HepG2 (cell line): Measurements from ENCODE around the gene GPC6. TPM values are rescaled to one million over a fixed set of nuclear protein-coding genes. Genes with fewer than 3 reads are reported as not detected.

Experiments used
- ATAC-seq: fragments of 200-7000 bp; cut with Tn5 transposase; 3 replicates; pipeline ENCODE4 v1.9.1; 2020; ENCODE audit warnings: mild to moderate bottlenecking, moderate library complexity
- BruUV-seq: library from RNA; stranded (reverse); fragments of 400-500 nt; replicated peaks from 2 replicates; lab custom pipeline; 2021; lab: Mats Ljungman, UMichigan
- CTCF ChIA-PET: fragments of 300-600 bp; formaldehyde crosslinking; extraction: SDS; loops from one replicate; lab custom pipeline; 2021; ENCODE audit warnings: low total read pairs, inconsistent platforms, low intra/inter-chr PET ratio; lab: Yijun Ruan, JAX
- POLR2A ChIA-PET: fragments of 350-600 bp; sonication (Branson Sonifier 250); formaldehyde crosslinking; loops from one replicate; lab custom pipeline; 2020; ENCODE audit warnings: antibody characterized with exemption, inconsistent platforms; lab: Yijun Ruan, JAX
- DNase-seq: peaks from one replicate; pipeline ENCODE4 v3.0.0-alpha.2; 2015; ENCODE audit warnings: low spot score
- FAIRE-seq: peaks from 3 replicates; lab custom pipeline; 2011; peaks lifted over from hg19 to GRCh38; lab: Jason Lieb, UNC
- H2AFZ ChIP-seq: one replicate; pipeline ENCODE4 v1.6.1; 2011; ENCODE audit warnings: low read length, inconsistent platforms
- H3K27ac ChIP-seq: fragments of 300-600 bp; 3 replicates; pipeline ENCODE4 v1.8.0; 2011; ENCODE audit warnings: mixed run types, mild to moderate bottlenecking, mixed read lengths, low read length, inconsistent platforms; ENCODE audit not compliant: insufficient read depth; ENCODE audit errors: extremely low read length
- H3K27me3 ChIP-seq, 2 experiments: fragments of 200-600 bp in 1 of 2; 2 replicates in 1 of 2; 3 replicates in 1 of 2; pipeline versions ENCODE4 v1.6.0 to v1.8.0; 2011; ENCODE audit warnings: low read length in 2 of 2, mild to moderate bottlenecking in 2 of 2, moderate library complexity in 2 of 2, inconsistent platforms in 1 of 2; ENCODE audit not compliant: insufficient read depth in 2 of 2, control insufficient read depth in 1 of 2
- H3K36me3 ChIP-seq, 2 experiments: fragments of 200-600 bp in 1 of 2; replicated peaks in 1 of 2; 2 replicates in 1 of 2; 3 replicates in 1 of 2; pipeline versions ENCODE4 v1.5.1 to v1.8.0; 2011; ENCODE audit warnings: low read length in 2 of 2, inconsistent platforms in 1 of 2; ENCODE audit not compliant: insufficient read depth in 2 of 2, control insufficient read depth in 1 of 2
- H3K4me1 ChIP-seq: 2 replicates; pipeline ENCODE4 v1.5.1; 2012; ENCODE audit warnings: low read length, inconsistent platforms; ENCODE audit not compliant: insufficient read depth
- H3K4me2 ChIP-seq: 2 replicates; pipeline ENCODE4 v1.6.0; 2011; ENCODE audit warnings: low read depth, low read length, inconsistent platforms
- H3K4me3 ChIP-seq, 3 experiments: fragments of 200-600 bp in 1 of 3; sonication (generic), shearing (Covaris generic) in 1 of 3; replicated peaks in 1 of 3; 2 replicates each; pipeline ENCODE4 v1.5.1; 2011 to 2016; ENCODE audit warnings: low read length in 3 of 3, inconsistent platforms in 2 of 3, low read depth in 2 of 3, mild to moderate bottlenecking in 2 of 3, control low read depth in 1 of 3, mixed read lengths in 1 of 3; ENCODE audit not compliant: insufficient read depth in 1 of 3
- H3K79me2 ChIP-seq: one replicate; pipeline ENCODE4 v1.6.1; 2011; ENCODE audit warnings: low read length, inconsistent platforms; ENCODE audit not compliant: insufficient read depth
- H3K9ac ChIP-seq: 2 replicates; pipeline ENCODE4 v1.6.0; 2011; ENCODE audit warnings: mild to moderate bottlenecking, low read depth, low read length, inconsistent platforms; ENCODE audit not compliant: insufficient read depth
- H3K9me3 ChIP-seq: 2 replicates; pipeline ENCODE4 v1.5.1; 2012; ENCODE audit warnings: mild to moderate bottlenecking, low read length
- H4K20me1 ChIP-seq: 2 replicates; pipeline ENCODE4 v1.6.0; 2011; ENCODE audit warnings: inconsistent platforms, mild to moderate bottlenecking, low read length, moderate library complexity; ENCODE audit not compliant: insufficient read depth
- BRCA1 ChIP-seq: sonication (generic); formaldehyde crosslinking; IDR thresholded peaks from 2 replicates; pipeline ENCODE4 v1.4.0; 2020; ENCODE audit warnings: missing genetic modification reagents
- CEBPB ChIP-seq: IDR thresholded peaks from 2 replicates; pipeline ENCODE4 v1.6.1; 2011; ENCODE audit warnings: low read depth, low read length, improper control_type of control experiment, borderline replicate concordance
- IRF1 ChIP-seq: sonication (generic); formaldehyde crosslinking; IDR thresholded peaks from 2 replicates; pipeline ENCODE4 v1.4.0; 2020; ENCODE audit warnings: low read depth, mild to moderate bottlenecking, missing genetic modification reagents
- MED13 ChIP-seq: sonication (generic); formaldehyde crosslinking; IDR thresholded peaks from 2 replicates; pipeline ENCODE4 v1.5.0; 2020; ENCODE audit warnings: missing genetic modification reagents
- MYC ChIP-seq: sonication (generic); formaldehyde crosslinking; IDR thresholded peaks from 2 replicates; pipeline ENCODE4 v1.9.0; 2021; ENCODE audit warnings: missing genetic modification reagents, borderline replicate concordance
- SIX4 ChIP-seq: sonication (generic); formaldehyde crosslinking; IDR thresholded peaks from 2 replicates; pipeline ENCODE4 v1.4.0; 2020; ENCODE audit warnings: missing genetic modification reagents
- SP4 ChIP-seq: sonication (generic); formaldehyde crosslinking; IDR thresholded peaks from 2 replicates; pipeline ENCODE4 v1.8.1; 2023; ENCODE audit warnings: mild to moderate bottlenecking, missing genetic modification reagents
- SP5 ChIP-seq: IDR thresholded peaks from 2 replicates; pipeline ENCODE4 v1.6.1; 2016; ENCODE audit warnings: low read depth, borderline replicate concordance
- ZBTB7A ChIP-seq: sonication (generic); formaldehyde crosslinking; IDR thresholded peaks from 2 replicates; pipeline ENCODE4 v1.8.0; 2022; ENCODE audit warnings: mild to moderate bottlenecking, missing genetic modification reagents
- ZNF207 ChIP-seq: fragments of 450-650 bp; IDR thresholded peaks from 2 replicates; pipeline ENCODE4 v1.6.1; 2016; ENCODE audit warnings: antibody characterized with exemption, borderline replicate concordance
- ZNF225 ChIP-seq: sonication (generic); formaldehyde crosslinking; IDR thresholded peaks from 2 replicates; pipeline ENCODE4 v1.4.0; 2020; ENCODE audit warnings: mild to moderate bottlenecking, missing genetic modification reagents
- ZNF343 ChIP-seq: sonication (generic); formaldehyde crosslinking; IDR thresholded peaks from 2 replicates; pipeline ENCODE4 v1.4.0; 2020; ENCODE audit warnings: mild to moderate bottlenecking, missing genetic modification reagents
- ZNF567 ChIP-seq: sonication (generic); formaldehyde crosslinking; IDR thresholded peaks from 2 replicates; pipeline ENCODE4 v1.8.1; 2023; ENCODE audit warnings: mild to moderate bottlenecking, missing genetic modification reagents, borderline replicate concordance
- ZNF572 ChIP-seq: sonication (generic); formaldehyde crosslinking; IDR thresholded peaks from 2 replicates; pipeline ENCODE4 v1.5.1; 2020; ENCODE audit warnings: mild to moderate bottlenecking, missing genetic modification reagents
- ZNF670 ChIP-seq: sonication (generic); formaldehyde crosslinking; IDR thresholded peaks from 2 replicates; pipeline ENCODE4 v1.8.0; 2022; ENCODE audit warnings: mild to moderate bottlenecking, missing genetic modification reagents, borderline replicate concordance
- ZNF720 ChIP-seq: sonication (generic); formaldehyde crosslinking; IDR thresholded peaks from 2 replicates; pipeline ENCODE4 v1.4.0; 2020; ENCODE audit warnings: missing genetic modification reagents
- ZNF781 ChIP-seq: sonication (generic); formaldehyde crosslinking; IDR thresholded peaks from 2 replicates; pipeline ENCODE4 v1.5.1; 2020; ENCODE audit warnings: borderline replicate concordance, mild to moderate bottlenecking, missing genetic modification reagents; ENCODE audit errors: not compliant biosample characterization
- WGBS: methylation state at CpG from one replicate; pipeline ENCODE4 v1.1.6; 2017; ENCODE audit warnings: low lambda C conversion rate; 5-methylcytosine and 5-hydroxymethylcytosine counted together
- in situ Hi-C: cut with HindIII; loops from 2 replicates; pipeline ENCODE4 v1.10.0; 2017; ENCODE audit warnings: low pct_unique_long_range_greater_than_20kb; ENCODE audit not compliant: extremely low pct_ligation_motif_present
- intact Hi-C: fragments of 100-400 bp; cut with micrococcal nuclease; formaldehyde crosslinking; loops from one replicate; pipeline ENCODE4 v1.10.0; 2022; ENCODE audit not compliant: unreplicated experiment
- polyA plus RNA-seq, 8 experiments: library from polyadenylated mRNA; depleted of rRNA in 3 of 8; stranded (reverse) in 7 of 8; unstranded in 1 of 8; fragments of >200 nt; fragmentation: Illumina TruSeq in 4 of 8; extraction: Trizol in 4 of 8; gene quantifications; 2 replicates each; pipeline versions ENCODE4 v1.2.1 to v1.2.3, GENCODE V29; 2011 to 2016; ENCODE audit warnings: low read depth in 4 of 8, missing spikeins in 1 of 8, mixed read lengths in 1 of 8; ENCODE audit not compliant: insufficient read depth in 1 of 8
- total RNA-seq, 5 experiments: library from RNA; depleted of rRNA; stranded (reverse); fragments of >200 nt; fragmentation: Illumina TruSeq; extraction: Trizol; gene quantifications; 2 replicates each; pipeline ENCODE4 v1.2.3, GENCODE V29; 2016; ENCODE audit warnings: low read depth in 1 of 5

The GPC6 gene
- total and polyA plus RNA-seq, 2 of the 13 experiments (the other 11 are each of a cell fraction or from before 2014, with no cell fraction given), result 24.5 to 33.9 TPM

- H4K20me1 ChIP-seq, result no peaks in the 10 kb centered on the region
- H3K4me2 ChIP-seq, result no peak overlapping the region
- no peak for TF ChIP-seq IRF1
- no peak for DNase-seq
- no peaks in the 10 kb centered on the region for H3K36me3 ChIP-seq
- in situ Hi-C loops (no loop called here), intact Hi-C loops (no loop called here)
- no peak overlapping the region for H3K4me3 ChIP-seq
- H2AFZ ChIP-seq, result no peak overlapping the region
- no peak for FAIRE-seq
- H3K27me3 ChIP-seq, result no peaks in the 10 kb centered on the region
- no peak overlapping the region for H3K9ac ChIP-seq
- no peak for ATAC-seq
- no peak overlapping the region for H3K27ac ChIP-seq
- WGBS, result 100% methylated on average over 1 of the region's 1 CpG
- ChIA-PET CTCF (no interaction called here), POLR2A (no interaction called here)
- H3K4me1 ChIP-seq, result no peaks in the 10 kb centered on the region
- BruUV-seq, result no TSS peak
- no peaks in the 10 kb centered on the region for H3K79me2 ChIP-seq
- no peaks in the 10 kb centered on the region for H3K9me3 ChIP-seq
Measured at GRCh38 chr13:94139393-94139995, 912.9 kb downstream of the GPC6 start.

DNA sequence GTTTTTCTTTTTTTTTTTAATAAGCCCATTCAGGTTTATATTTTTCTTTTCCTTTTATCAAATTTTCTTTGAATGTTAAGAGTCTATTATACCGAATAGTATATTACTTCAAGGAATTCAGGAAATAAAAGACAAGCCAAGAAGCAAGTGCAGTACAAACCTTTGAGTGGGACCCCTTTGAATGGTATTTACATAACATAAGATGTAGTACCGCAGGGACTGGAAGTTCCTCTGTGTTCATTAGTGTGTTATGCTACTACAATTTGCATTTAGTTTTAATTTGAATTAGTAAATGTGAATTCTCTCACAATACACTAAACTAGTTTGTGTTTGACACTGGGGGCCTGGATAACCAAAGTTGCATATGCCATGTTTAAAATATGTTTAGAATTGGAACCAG, 913.4 kb downstream of the GPC6 start:
- Histone ChIP-seq H3K9ac (no peak overlapping the region), H4K20me1 (no peaks in the 10 kb centered on the region), H3K4me1 (no peaks in the 10 kb centered on the region), H3K27me3 (no peaks in the 10 kb centered on the region), H3K4me2 (no peak overlapping the region), H3K4me3 (no peak overlapping the region), H3K9me3 (no peaks in the 10 kb centered on the region), H2AFZ (no peak overlapping the region), H3K79me2 (no peaks in the 10 kb centered on the region), H3K36me3 (no peaks in the 10 kb centered on the region), H3K27ac (no peak overlapping the region)
- intact Hi-C loops, result no loop called here
- ChIA-PET CTCF (no interaction called here), POLR2A (no interaction called here)
- no peak for TF ChIP-seq ZNF670
- TF ChIP-seq SP4 (CRISPR knock-in tag), result no peak
- no peak for TF ChIP-seq ZNF720
- no peak for TF ChIP-seq BRCA1 (CRISPR knock-in tag)
- no peak for TF ChIP-seq ZNF781 (CRISPR knock-in tag)
- no peak for TF ChIP-seq ZNF207
- no peak for TF ChIP-seq ZNF567 (CRISPR knock-in tag)
- TF ChIP-seq MED13, result no peak
- no peak for TF ChIP-seq ZBTB7A (CRISPR knock-in tag)
- no peak for TF ChIP-seq MYC (CRISPR knock-in tag)
- TF ChIP-seq CEBPB, result no peak
- TF ChIP-seq ZNF225 (CRISPR knock-in tag), result no peak
- no peak for TF ChIP-seq ZNF343 (CRISPR knock-in tag)
- TF ChIP-seq ZNF572 (CRISPR knock-in tag), result no peak
- TF ChIP-seq SIX4 (CRISPR knock-in tag), result no peak
- TF ChIP-seq SP5 (CRISPR knock-in tag), result no peak
- in situ Hi-C loops, result no loop called here
- BruUV-seq, result no TSS peak
- 95% methylated on average over 2 of the region's 2 CpGs for WGBS
- DNase-seq (no peak), FAIRE-seq (no peak), ATAC-seq (no peak)
